GM10266 (cell line): ENCODE data around the gene PLD2.

ENCODE experiments used
- DNase-seq: peaks from one replicate; pipeline ENCODE4 v3.0.0; 2012; ENCODE audit errors: extremely low spot score
- TF ChIP-seq, protein P1 (sequence below): IDR thresholded peaks from 2 replicates; pipeline ENCODE4 v1.5.1; 2012; ENCODE audit warnings: mild to moderate bottlenecking, low read depth; ENCODE audit not compliant: control insufficient read depth, insufficient read depth; ENCODE audit errors: missing control alignments

The PLD2 gene, protein sequence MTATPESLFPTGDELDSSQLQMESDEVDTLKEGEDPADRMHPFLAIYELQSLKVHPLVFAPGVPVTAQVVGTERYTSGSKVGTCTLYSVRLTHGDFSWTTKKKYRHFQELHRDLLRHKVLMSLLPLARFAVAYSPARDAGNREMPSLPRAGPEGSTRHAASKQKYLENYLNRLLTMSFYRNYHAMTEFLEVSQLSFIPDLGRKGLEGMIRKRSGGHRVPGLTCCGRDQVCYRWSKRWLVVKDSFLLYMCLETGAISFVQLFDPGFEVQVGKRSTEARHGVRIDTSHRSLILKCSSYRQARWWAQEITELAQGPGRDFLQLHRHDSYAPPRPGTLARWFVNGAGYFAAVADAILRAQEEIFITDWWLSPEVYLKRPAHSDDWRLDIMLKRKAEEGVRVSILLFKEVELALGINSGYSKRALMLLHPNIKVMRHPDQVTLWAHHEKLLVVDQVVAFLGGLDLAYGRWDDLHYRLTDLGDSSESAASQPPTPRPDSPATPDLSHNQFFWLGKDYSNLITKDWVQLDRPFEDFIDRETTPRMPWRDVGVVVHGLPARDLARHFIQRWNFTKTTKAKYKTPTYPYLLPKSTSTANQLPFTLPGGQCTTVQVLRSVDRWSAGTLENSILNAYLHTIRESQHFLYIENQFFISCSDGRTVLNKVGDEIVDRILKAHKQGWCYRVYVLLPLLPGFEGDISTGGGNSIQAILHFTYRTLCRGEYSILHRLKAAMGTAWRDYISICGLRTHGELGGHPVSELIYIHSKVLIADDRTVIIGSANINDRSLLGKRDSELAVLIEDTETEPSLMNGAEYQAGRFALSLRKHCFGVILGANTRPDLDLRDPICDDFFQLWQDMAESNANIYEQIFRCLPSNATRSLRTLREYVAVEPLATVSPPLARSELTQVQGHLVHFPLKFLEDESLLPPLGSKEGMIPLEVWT

DNA sequence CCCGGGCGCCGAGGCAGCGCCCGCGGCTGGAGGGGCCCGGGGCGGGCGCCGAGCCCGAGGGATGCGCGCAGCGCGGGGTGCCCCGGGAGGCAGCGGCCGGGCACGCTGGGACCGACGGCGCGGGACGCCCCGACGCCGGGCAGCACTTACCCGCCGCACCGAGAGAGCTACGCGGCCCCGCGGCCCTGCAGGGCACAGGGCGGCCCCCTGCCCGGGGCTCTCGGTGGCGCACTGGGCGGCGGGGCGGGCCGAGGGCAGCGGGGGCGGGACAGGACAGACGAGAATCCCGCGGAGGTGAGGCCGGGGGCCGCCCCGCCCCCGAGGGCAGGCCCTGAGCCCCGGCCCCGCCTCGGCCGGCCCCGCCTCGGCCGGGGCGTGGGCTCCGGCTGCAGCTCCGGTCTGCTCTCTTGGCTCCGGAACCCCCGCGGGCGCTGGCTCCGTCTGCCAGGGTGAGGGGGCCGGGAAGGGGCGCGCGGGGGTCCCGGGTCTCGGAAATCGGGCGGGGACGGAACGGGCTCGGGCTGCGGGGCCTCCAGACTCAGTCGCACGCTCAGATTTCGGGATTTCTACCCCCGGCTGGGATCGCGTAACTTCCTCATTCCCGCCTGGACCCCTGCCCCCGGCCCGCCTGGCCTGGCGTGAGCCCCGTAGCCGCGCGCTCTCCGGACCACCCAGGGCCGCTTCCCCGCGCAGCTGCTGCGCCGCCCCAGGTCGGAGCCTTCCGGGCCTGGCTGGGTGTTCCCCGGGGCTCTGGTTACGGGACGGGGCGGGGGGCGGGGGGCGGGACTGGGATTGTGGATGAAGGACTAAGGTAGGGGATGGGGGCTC is at the start of gene PLD2:
TSS of gene PLD2 (plus strand) at position 376 of the 828 bp plus-strand sequence. CDS start 621 bp downstream, outside the sequence.
- peak; percentile 100 for DNase-seq
- TF ChIP-seq, protein P1, sequence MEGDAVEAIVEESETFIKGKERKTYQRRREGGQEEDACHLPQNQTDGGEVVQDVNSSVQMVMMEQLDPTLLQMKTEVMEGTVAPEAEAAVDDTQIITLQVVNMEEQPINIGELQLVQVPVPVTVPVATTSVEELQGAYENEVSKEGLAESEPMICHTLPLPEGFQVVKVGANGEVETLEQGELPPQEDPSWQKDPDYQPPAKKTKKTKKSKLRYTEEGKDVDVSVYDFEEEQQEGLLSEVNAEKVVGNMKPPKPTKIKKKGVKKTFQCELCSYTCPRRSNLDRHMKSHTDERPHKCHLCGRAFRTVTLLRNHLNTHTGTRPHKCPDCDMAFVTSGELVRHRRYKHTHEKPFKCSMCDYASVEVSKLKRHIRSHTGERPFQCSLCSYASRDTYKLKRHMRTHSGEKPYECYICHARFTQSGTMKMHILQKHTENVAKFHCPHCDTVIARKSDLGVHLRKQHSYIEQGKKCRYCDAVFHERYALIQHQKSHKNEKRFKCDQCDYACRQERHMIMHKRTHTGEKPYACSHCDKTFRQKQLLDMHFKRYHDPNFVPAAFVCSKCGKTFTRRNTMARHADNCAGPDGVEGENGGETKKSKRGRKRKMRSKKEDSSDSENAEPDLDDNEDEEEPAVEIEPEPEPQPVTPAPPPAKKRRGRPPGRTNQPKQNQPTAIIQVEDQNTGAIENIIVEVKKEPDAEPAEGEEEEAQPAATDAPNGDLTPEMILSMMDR, result no peak

DNA sequence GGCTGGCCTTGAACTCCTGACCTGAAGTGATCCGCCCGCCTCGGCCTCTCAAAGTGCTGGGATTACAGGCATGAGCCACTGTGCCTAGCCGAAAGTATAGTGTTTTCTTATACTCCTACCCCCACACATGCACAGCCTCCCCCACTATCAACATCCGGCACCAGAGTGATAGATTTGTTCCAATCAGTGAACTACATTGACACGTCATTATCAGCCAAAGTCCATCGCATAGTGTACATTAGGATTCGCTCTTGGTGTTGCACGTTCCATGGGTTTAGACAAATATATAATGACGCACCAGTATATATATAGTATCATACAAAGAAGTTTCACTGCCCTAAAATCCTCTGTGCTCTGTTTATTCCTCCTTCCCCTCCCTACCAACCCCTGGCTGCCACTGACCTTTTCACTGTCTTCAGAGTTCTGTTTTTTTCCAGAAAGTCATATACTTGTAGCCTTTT is 47.1 kb upstream of the PLD2 start:
- no peak for DNase-seq
- TF ChIP-seq, protein P1, result no peak

DNA sequence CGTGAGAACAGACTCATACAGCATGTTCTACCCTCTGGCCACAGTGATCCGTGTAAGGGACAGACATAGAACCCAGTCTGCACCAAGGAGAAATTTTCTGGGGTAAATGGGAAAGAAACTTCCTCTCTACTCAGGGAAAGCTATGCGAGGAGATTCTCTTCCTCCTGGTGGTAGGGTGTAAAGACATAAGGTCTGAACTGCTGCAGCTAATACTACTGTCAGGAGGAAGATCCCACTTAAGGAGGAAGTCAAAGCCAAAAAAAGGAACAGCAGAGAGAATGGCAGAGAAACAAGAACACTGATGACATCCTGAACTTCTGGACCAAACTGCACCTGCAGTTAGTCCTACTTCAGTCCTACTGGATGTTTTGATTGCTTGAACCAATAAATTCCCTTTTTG is 42.4 kb upstream of the PLD2 start:
- TF ChIP-seq, protein P1, result no peak
- DNase-seq, result no peak

DNA sequence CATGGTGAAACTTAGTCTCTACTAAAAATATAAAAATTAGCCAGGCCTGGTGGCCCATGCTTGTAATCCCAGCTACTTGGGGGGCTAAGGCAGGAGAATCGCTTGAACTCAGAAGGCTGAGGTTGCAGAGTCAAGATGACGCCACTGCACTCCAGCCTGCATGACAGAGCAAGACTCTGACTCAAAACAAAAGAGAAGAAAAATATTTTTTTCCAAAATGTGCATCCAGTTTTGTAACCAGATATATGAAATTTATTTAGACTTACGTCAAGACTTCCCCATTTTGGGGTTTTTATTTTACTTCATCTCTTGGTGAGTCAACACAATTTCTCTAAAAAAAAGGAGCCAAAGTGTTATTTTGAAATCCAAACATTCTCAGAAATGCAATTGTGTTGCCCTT is 40.8 kb upstream of the PLD2 start:
- no peak for DNase-seq
- TF ChIP-seq, protein P1, result no peak

DNA sequence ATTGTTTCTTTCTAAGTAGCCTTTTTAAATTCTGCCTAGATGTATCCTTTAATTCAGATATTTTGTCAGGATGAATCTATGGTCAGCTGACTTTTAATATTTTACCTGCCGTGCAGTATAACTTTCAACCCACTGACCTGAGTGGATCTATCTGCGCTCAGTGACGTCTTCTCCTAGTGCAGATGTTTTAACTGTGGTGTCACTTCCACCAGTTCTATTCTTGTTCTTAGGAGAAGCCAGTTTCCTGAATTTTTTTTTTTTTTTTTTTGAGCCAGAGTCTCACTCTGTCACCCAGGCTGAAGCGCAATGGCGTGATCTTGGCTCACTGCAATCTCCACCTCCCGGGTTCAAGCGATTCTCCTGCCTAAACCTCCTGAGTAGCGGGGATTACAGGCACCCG is 40.2 kb upstream of the PLD2 start:
- TF ChIP-seq, protein P1, result no peak
- DNase-seq, result no peak

DNA sequence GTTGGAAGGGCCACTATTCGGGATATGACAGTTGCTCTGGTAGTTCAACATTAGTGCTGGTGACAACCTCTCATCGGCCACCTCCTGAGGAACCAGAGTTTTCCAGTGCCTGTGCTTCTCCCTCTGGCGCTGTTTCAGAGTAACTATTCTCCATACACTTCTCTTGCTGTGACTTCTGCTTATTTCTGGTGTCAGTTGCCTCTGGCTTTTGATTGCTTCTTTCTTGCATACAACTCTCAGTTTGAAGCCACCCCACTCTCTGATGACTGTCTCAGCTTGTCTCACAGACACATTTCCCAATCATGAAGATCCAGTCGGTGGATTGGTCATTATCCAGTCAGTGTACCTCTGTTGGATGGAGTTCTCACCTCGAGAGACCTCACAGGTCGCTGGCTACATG is 38.7 kb upstream of the PLD2 start:
- TF ChIP-seq, protein P1, result no peak
- DNase-seq, result no peak
